ENCODE results near the gene USF3. TPM values are rescaled to one million over a fixed set of nuclear protein-coding genes. Genes with fewer than 3 reads are reported as not detected.

The USF3 gene
- total RNA-seq, 5 donors from 2014 or later (not counting 1 experiment from before 2014, with no cell fraction given): 16.9 to 31.7 (median 22.1) TPM

DNA sequence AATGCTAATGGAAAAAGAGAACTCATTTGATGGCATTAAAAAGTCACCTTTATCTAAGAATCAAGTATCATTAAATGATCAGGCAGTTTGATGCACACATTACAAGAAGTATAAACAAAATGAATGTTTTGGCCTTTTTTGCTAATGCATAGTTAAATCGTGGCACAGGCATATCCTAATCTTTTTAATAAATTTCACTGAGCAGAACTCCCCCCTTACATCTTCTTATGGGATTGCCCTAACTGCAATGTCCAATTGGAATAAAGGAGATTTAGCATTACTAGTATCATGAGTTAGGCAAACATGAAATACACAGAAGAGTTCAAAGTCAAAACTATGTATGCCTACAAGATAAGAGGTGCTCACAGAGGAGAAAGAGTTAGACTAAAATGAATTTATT is 32.7 kb downstream of the USF3 start:
- Histone ChIP-seq H3K4me1 (ENCODE audit: control insufficient read depth in 1 of 2, extremely low read depth in 1 of 2, insufficient read depth in 2 of 2, low read length in 2 of 2) (peaks cover 0 to 4% of the 10 kb centered on the region in 2 experiments), H3K36me3 (ENCODE audit: control insufficient read depth in 2 of 2, extremely low read depth in 1 of 2, insufficient read depth in 1 of 2, low read length in 1 of 2) (peaks cover 0 to 61% of the 10 kb centered on the region in 2 donors), H3K9me3 (no peaks in the 10 kb centered on the region), H3K27me3 (replicated peaks in 1 of 2; ENCODE audit: control insufficient read depth in 2 of 2, extremely low read depth in 1 of 2, insufficient read depth in 2 of 2, low read length in 1 of 2) (no peaks in the 10 kb centered on the region), H3K27ac (ENCODE audit: low read length) (no peak overlapping the region), H3K4me3 (ENCODE audit: control insufficient read depth in 1 of 2, extremely low read depth in 1 of 2, low read length in 1 of 2) (no peak overlapping the region)
- no peak overlapping the region for H3K27ac Mint-ChIP-seq
- no peak overlapping the region for H3K4me3 Mint-ChIP-seq
- peaks cover 72% of the 10 kb centered on the region for H3K36me3 Mint-ChIP-seq
- ChIA-PET CTCF (interaction anchor here in 1 of 2 donors (0.7 kb wide), 1 partner anchor 168 kb away, joined by 5 read pairs; no protein-coding TSS in a partner anchor), POLR2A (interaction anchor here in 1 of 2 donors (0.6 kb wide), 1 partner anchor 17 kb away, joined by 3 read pairs; no protein-coding TSS in a partner anchor)
- no peaks in the 10 kb centered on the region for H3K27me3 Mint-ChIP-seq
- DNase-seq (no peak), ATAC-seq (replicated peaks in 1 of 4) (no peak)
- peaks cover 16 to 33% (median 18%) of the 10 kb centered on the region in 3 donors for H3K4me1 Mint-ChIP-seq
- no peaks in the 10 kb centered on the region for H3K9me3 Mint-ChIP-seq
- no CpG with 5 or more reads among the region's 1 CpG for WGBS (ENCODE audit: insufficient coverage)

DNA sequence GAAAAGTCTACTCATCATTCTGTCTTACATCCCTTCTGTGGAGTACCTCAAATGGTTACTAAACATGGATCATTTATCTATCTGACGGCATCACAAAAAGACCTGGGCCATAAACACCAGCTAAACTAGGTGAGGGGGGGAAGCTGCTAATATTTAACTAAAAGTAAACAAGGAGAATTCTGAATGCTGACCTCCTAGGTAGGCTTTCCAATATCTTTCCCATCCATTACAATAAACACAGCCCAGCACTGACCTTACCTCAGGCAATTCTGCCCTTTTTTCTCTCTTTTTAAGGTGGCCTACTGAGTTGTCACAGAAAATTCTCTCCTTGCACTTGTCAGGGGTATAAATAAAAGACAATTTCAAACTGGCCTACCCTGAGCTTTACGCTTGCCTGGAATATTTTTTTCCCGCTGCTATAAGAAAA is 33.1 kb downstream of the USF3 start:
- peaks cover 12 to 29% (median 13%) of the 10 kb centered on the region in 3 donors for H3K4me1 Mint-ChIP-seq
- H3K9me3 Mint-ChIP-seq: no peaks in the 10 kb centered on the region
- ChIA-PET CTCF (no interaction called here), POLR2A (interaction anchor here in 1 of 2 donors (0.6 kb wide), 1 partner anchor 18 kb away, joined by 3 read pairs; no protein-coding TSS in a partner anchor)
- ATAC-seq (replicated peaks in 1 of 4) (no peak), DNase-seq (no peak)
- Histone ChIP-seq H3K4me3 (ENCODE audit: control insufficient read depth in 1 of 2, extremely low read depth in 1 of 2, low read length in 1 of 2) (no peak overlapping the region), H3K9me3 (no peaks in the 10 kb centered on the region), H3K27ac (ENCODE audit: low read length) (no peak overlapping the region), H3K4me1 (ENCODE audit: control insufficient read depth in 1 of 2, extremely low read depth in 1 of 2, insufficient read depth in 2 of 2, low read length in 2 of 2) (peaks cover 0 to 4% of the 10 kb centered on the region in 2 experiments), H3K36me3 (ENCODE audit: control insufficient read depth in 2 of 2, extremely low read depth in 1 of 2, insufficient read depth in 1 of 2, low read length in 1 of 2) (peaks cover 0 to 65% of the 10 kb centered on the region in 2 donors), H3K27me3 (replicated peaks in 1 of 2; ENCODE audit: control insufficient read depth in 2 of 2, extremely low read depth in 1 of 2, insufficient read depth in 2 of 2, low read length in 1 of 2) (no peaks in the 10 kb centered on the region)
- no peak overlapping the region for H3K4me3 Mint-ChIP-seq
- no peak overlapping the region for H3K27ac Mint-ChIP-seq
- no CpG with 5 or more reads among the region's 3 CpGs for WGBS (ENCODE audit: insufficient coverage)
- H3K36me3 Mint-ChIP-seq: peaks cover 72% of the 10 kb centered on the region
- no peaks in the 10 kb centered on the region for H3K27me3 Mint-ChIP-seq

DNA sequence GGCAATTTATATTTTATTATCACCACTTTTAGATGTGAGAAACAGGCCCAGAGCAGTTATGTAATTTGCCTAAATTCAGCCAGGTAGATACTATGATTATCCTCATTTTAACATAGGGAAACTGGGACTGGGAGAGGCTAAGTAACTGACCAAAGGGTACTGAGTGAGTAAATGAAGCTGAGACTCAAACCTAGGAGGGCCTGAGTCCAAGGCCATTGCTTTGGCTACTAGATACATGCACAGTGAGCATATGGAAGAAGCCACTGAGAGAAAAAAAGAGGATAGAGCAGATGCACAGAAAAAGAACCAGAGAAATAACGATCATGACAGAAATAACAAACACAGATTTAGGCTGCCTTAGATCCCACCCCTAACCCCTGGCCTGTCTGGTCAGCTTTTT is 33.6 kb downstream of the USF3 start:
- ATAC-seq (replicated peaks in 1 of 4): no peak
- no peaks in the 10 kb centered on the region for H3K9me3 Mint-ChIP-seq
- Histone ChIP-seq H3K27ac (ENCODE audit: low read length) (no peak overlapping the region), H3K27me3 (replicated peaks in 1 of 2; ENCODE audit: control insufficient read depth in 2 of 2, extremely low read depth in 1 of 2, insufficient read depth in 2 of 2, low read length in 1 of 2) (no peaks in the 10 kb centered on the region), H3K36me3 (ENCODE audit: control insufficient read depth in 2 of 2, extremely low read depth in 1 of 2, insufficient read depth in 1 of 2, low read length in 1 of 2) (peaks cover 0 to 69% of the 10 kb centered on the region in 2 donors), H3K4me1 (ENCODE audit: control insufficient read depth in 1 of 2, extremely low read depth in 1 of 2, insufficient read depth in 2 of 2, low read length in 2 of 2) (peaks cover 0 to 1% of the 10 kb centered on the region in 2 experiments), H3K9me3 (no peaks in the 10 kb centered on the region), H3K4me3 (ENCODE audit: control insufficient read depth in 1 of 2, extremely low read depth in 1 of 2, low read length in 1 of 2) (no peak overlapping the region)
- CTCF ChIA-PET: no interaction called here
- H3K4me1 Mint-ChIP-seq: peaks cover 7 to 24% (median 10%) of the 10 kb centered on the region in 3 donors
- WGBS (ENCODE audit: insufficient coverage): no CpG with 5 or more reads among the region's 1 CpG
- H3K36me3 Mint-ChIP-seq: peaks cover 74% of the 10 kb centered on the region
- no peak overlapping the region for H3K4me3 Mint-ChIP-seq
- no peak for DNase-seq
- H3K27me3 Mint-ChIP-seq: no peaks in the 10 kb centered on the region
- POLR2A ChIA-PET: no interaction called here
- no peak overlapping the region for H3K27ac Mint-ChIP-seq

DNA sequence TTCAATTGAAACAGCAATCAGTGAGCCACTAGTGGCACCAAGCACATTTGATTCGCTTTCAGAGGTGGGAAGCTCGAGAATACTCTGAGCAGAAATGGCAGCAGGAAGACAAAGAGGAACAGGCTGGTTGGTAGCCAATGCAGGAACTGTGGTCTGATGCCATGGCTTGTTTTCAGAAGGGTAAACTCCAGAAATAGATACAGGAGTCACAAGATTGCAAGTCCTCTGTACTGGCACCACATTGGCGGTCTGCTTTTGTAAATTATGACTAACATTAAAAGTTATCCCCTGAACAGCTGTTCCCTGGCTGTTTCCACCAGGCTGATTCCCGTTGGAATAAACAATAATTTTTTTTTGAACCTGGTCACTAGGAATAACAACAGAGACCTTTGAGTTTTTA is 35.5 kb downstream of the USF3 start:
- CTCF ChIA-PET: no interaction called here
- Mint-ChIP-seq H3K4me1 (peaks cover 0 to 19% (median 3%) of the 10 kb centered on the region in 3 donors), H3K27ac (peak overlapping the region in 1 of 2 donors; percentile 60), H3K4me3 (no peak overlapping the region), H3K9me3 (no peaks in the 10 kb centered on the region), H3K27me3 (no peaks in the 10 kb centered on the region), H3K36me3 (peaks cover 87% of the 10 kb centered on the region)
- H3K4me3 ChIP-seq (ENCODE audit: control insufficient read depth in 1 of 2, extremely low read depth in 1 of 2, low read length in 1 of 2): no peak overlapping the region
- no peaks in the 10 kb centered on the region for H3K4me1 ChIP-seq (ENCODE audit: control insufficient read depth in 1 of 2, extremely low read depth in 1 of 2, insufficient read depth in 2 of 2, low read length in 2 of 2)
- H3K36me3 ChIP-seq (ENCODE audit: control insufficient read depth in 2 of 2, extremely low read depth in 1 of 2, insufficient read depth in 1 of 2, low read length in 1 of 2): peaks cover 0 to 82% of the 10 kb centered on the region in 2 donors
- POLR2A ChIA-PET: interaction anchor here in 1 of 2 donors (0.6 kb wide), 1 partner anchor 12 kb away, joined by 3 read pairs; no protein-coding TSS in a partner anchor
- H3K9me3 ChIP-seq: no peaks in the 10 kb centered on the region
- no peak overlapping the region for H3K27ac ChIP-seq (ENCODE audit: low read length)
- DNase-seq: no peak
- H3K27me3 ChIP-seq (replicated peaks in 1 of 2; ENCODE audit: control insufficient read depth in 2 of 2, extremely low read depth in 1 of 2, insufficient read depth in 2 of 2, low read length in 1 of 2): no peaks in the 10 kb centered on the region
- 93% methylated on average over 3 of the region's 4 CpGs for WGBS (ENCODE audit: insufficient coverage)
- no peak for ATAC-seq (replicated peaks in 1 of 4)

DNA sequence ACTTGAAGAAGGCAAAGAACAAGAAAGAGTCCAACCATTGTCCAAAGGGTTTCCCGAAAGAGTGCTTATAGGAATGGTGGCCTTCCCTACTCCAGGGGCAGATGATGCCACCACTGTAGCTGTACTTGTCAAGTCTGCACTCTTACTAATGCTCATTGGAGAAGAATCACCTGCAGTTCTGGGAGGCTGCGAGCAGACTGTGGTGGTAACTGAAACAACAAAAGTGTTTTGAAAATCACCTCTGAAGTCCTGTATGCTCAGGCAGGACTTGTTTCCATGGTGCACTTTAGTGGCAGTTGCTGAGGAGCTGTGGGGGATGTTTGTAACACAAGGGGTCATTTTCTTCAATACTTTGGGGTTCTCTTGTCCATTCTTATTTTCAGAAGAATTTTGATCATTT is 36.0 kb downstream of the USF3 start:
- no peak overlapping the region for H3K4me3 Mint-ChIP-seq
- ChIA-PET CTCF (no interaction called here), POLR2A (no interaction called here)
- peaks cover 85% of the 10 kb centered on the region for H3K36me3 Mint-ChIP-seq
- H3K9me3 Mint-ChIP-seq: no peaks in the 10 kb centered on the region
- H3K4me1 ChIP-seq (ENCODE audit: control insufficient read depth in 1 of 2, extremely low read depth in 1 of 2, insufficient read depth in 2 of 2, low read length in 2 of 2): no peaks in the 10 kb centered on the region
- H3K9me3 ChIP-seq: no peaks in the 10 kb centered on the region
- H3K27me3 Mint-ChIP-seq: no peaks in the 10 kb centered on the region
- H3K4me1 Mint-ChIP-seq: peaks cover 0 to 19% (median 3%) of the 10 kb centered on the region in 3 donors
- H3K27me3 ChIP-seq (replicated peaks in 1 of 2; ENCODE audit: control insufficient read depth in 2 of 2, extremely low read depth in 1 of 2, insufficient read depth in 2 of 2, low read length in 1 of 2): no peaks in the 10 kb centered on the region
- no peak for DNase-seq
- WGBS (ENCODE audit: insufficient coverage): 92% methylated on average over 2 of the region's 2 CpGs
- H3K36me3 ChIP-seq (ENCODE audit: control insufficient read depth in 2 of 2, extremely low read depth in 1 of 2, insufficient read depth in 1 of 2, low read length in 1 of 2): peaks cover 0 to 84% of the 10 kb centered on the region in 2 donors
- no peak overlapping the region for H3K27ac ChIP-seq (ENCODE audit: low read length)
- no peak for ATAC-seq (replicated peaks in 1 of 4)
- no peak overlapping the region for H3K4me3 ChIP-seq (ENCODE audit: control insufficient read depth in 1 of 2, extremely low read depth in 1 of 2, low read length in 1 of 2)
- H3K27ac Mint-ChIP-seq: peak overlapping the region in 1 of 2 donors; percentile 60

DNA sequence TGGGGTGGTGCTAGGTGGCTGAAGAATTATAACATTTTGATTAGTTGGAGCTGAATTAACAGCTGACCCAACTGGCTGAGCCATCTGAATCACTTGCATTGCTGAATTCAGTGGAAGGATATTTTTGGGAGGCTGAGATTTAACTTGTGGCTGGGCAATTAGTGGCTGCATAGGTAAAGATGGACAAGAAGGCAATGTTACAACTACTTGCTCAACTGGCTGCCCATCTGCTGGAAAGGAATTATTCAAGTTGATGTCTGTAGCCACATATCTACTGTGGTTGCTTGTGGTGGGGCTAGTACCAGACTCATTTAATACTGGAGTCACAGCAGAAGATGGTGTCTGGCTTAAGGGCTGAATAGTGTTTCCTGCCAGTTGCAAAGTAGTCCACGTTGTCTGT is 36.4 kb downstream of the USF3 start:
- peaks cover 0 to 81% of the 10 kb centered on the region in 2 donors for H3K36me3 ChIP-seq (ENCODE audit: control insufficient read depth in 2 of 2, extremely low read depth in 1 of 2, insufficient read depth in 1 of 2, low read length in 1 of 2)
- no peak overlapping the region for H3K27ac Mint-ChIP-seq
- CTCF ChIA-PET: no interaction called here
- H3K27ac ChIP-seq (ENCODE audit: low read length): no peak overlapping the region
- no peak overlapping the region for H3K4me3 ChIP-seq (ENCODE audit: control insufficient read depth in 1 of 2, extremely low read depth in 1 of 2, low read length in 1 of 2)
- no peaks in the 10 kb centered on the region for H3K4me1 ChIP-seq (ENCODE audit: control insufficient read depth in 1 of 2, extremely low read depth in 1 of 2, insufficient read depth in 2 of 2, low read length in 2 of 2)
- 100% methylated on average over 1 of the region's 1 CpG for WGBS (ENCODE audit: insufficient coverage)
- no peaks in the 10 kb centered on the region for H3K27me3 Mint-ChIP-seq
- H3K36me3 Mint-ChIP-seq: peaks cover 83% of the 10 kb centered on the region
- H3K9me3 Mint-ChIP-seq: no peaks in the 10 kb centered on the region
- H3K27me3 ChIP-seq (replicated peaks in 1 of 2; ENCODE audit: control insufficient read depth in 2 of 2, extremely low read depth in 1 of 2, insufficient read depth in 2 of 2, low read length in 1 of 2): no peaks in the 10 kb centered on the region
- H3K4me3 Mint-ChIP-seq: no peak overlapping the region
- no peaks in the 10 kb centered on the region for H3K9me3 ChIP-seq
- DNase-seq (no peak), ATAC-seq (replicated peaks in 1 of 4) (no peak)
- POLR2A ChIA-PET: no interaction called here
- H3K4me1 Mint-ChIP-seq: peaks cover 3 to 21% (median 3%) of the 10 kb centered on the region in 3 donors

Measured in T-cell (primary cell).